ENCODE measurements around the gene CDRT4.

Gene CDRT4

GRCh38 chr17:15399443-15399842, 68.0 kb downstream of the CDRT4 start:
- Histone ChIP-seq H3K4me1 (peaks cover 0 to 14% (median 4%) of the 10 kb centered on the region in 10 experiments; a peak in 7 of 20 replicates), H3K9ac (no peak overlapping the region), H3K4me2 (no peak overlapping the region), H3K9me3 (replicated peaks in 1 of 11) (no peaks in the 10 kb centered on the region), H3K36me3 (no peaks in the 10 kb centered on the region), H4K20me1 (no peaks in the 10 kb centered on the region), H3K27me3 (no peaks in the 10 kb centered on the region), H3K27ac (no peak overlapping the region), H3K4me3 (no peak overlapping the region)
- TF ChIP-seq Cebpa-rat (IDR thresholded peaks at IDR 0.05) = no peak

- Histone ChIP-seq H3K27me3 (no peaks in the 10 kb centered on the region), H4K20me1 (no peaks in the 10 kb centered on the region), H3K9ac (no peak overlapping the region), H3K36me3 (no peaks in the 10 kb centered on the region), H3K4me1 (peaks cover 0 to 14% (median 4%) of the 10 kb centered on the region in 10 experiments; a peak in 7 of 20 replicates), H3K4me2 (peak overlapping the region in 5 of 11 experiments; percentile 7 to 52 (median 37); a peak in 7 of 22 replicates), H3K4me3 (no peak overlapping the region), H3K9me3 (replicated peaks in 1 of 11) (no peaks in the 10 kb centered on the region), H3K27ac (no peak overlapping the region)
- no peak for TF ChIP-seq Cebpa-rat (IDR thresholded peaks at IDR 0.05)
Measured at GRCh38 chr17:15398736-15399331, 68.6 kb downstream of the CDRT4 start.

- TF ChIP-seq Cebpa-rat (IDR thresholded peaks at IDR 0.05) = no peak
- peaks cover 0 to 14% (median 4%) of the 10 kb centered on the region in 10 experiments; a peak in 7 of 20 replicates for H3K4me1 ChIP-seq
- H3K27ac ChIP-seq = no peak overlapping the region
- no peak overlapping the region for H3K4me3 ChIP-seq
- no peak overlapping the region for H3K9ac ChIP-seq
- no peaks in the 10 kb centered on the region for H3K9me3 ChIP-seq (replicated peaks in 1 of 11)
- H3K27me3 ChIP-seq = no peaks in the 10 kb centered on the region
- H3K36me3 ChIP-seq = no peaks in the 10 kb centered on the region
- peak overlapping the region in 5 of 11 experiments; percentile 7 to 52 (median 37); a peak in 8 of 22 replicates for H3K4me2 ChIP-seq
- no peaks in the 10 kb centered on the region for H4K20me1 ChIP-seq
Measured at GRCh38 chr17:15398291-15398690, 69.1 kb downstream of the CDRT4 start.

GRCh38 chr17:15397620-15398019, 69.8 kb downstream of the CDRT4 start:
- Histone ChIP-seq H3K9me3 (replicated peaks in 1 of 11) (no peaks in the 10 kb centered on the region), H3K4me1 (peaks cover 0 to 14% (median 4%) of the 10 kb centered on the region in 10 experiments; a peak in 7 of 20 replicates), H3K27me3 (no peaks in the 10 kb centered on the region), H3K9ac (no peak overlapping the region), H3K4me2 (peak overlapping the region in 2 of 11 experiments; percentile 37 to 52; a peak in 2 of 22 replicates), H3K36me3 (no peaks in the 10 kb centered on the region), H4K20me1 (no peaks in the 10 kb centered on the region), H3K4me3 (no peak overlapping the region), H3K27ac (no peak overlapping the region)
- TF ChIP-seq Cebpa-rat (IDR thresholded peaks at IDR 0.05) = no peak

- no peaks in the 10 kb centered on the region for H3K27me3 ChIP-seq
- H3K4me1 ChIP-seq = peaks cover 0 to 14% (median 4%) of the 10 kb centered on the region in 10 experiments; a peak in 7 of 20 replicates
- H3K27ac ChIP-seq = no peak overlapping the region
- no peak overlapping the region for H3K4me2 ChIP-seq
- no peaks in the 10 kb centered on the region for H4K20me1 ChIP-seq
- no peaks in the 10 kb centered on the region for H3K9me3 ChIP-seq (replicated peaks in 1 of 11)
- no peak overlapping the region for H3K4me3 ChIP-seq
- TF ChIP-seq Cebpa-rat (IDR thresholded peaks at IDR 0.05) = no peak
- no peaks in the 10 kb centered on the region for H3K36me3 ChIP-seq
- H3K9ac ChIP-seq = no peak overlapping the region
Measured at GRCh38 chr17:15395091-15395490, 72.3 kb downstream of the CDRT4 start.

- H3K27ac ChIP-seq = no peak overlapping the region
- H3K9me3 ChIP-seq (replicated peaks in 1 of 11) = peaks cover 0 to 6% (median 0%) of the 10 kb centered on the region in 11 experiments; a peak in 4 of 22 replicates
- TF ChIP-seq Cebpa-rat (IDR thresholded peaks at IDR 0.05) = no peak
- no peak overlapping the region for H3K4me2 ChIP-seq
- no peaks in the 10 kb centered on the region for H4K20me1 ChIP-seq
- H3K4me3 ChIP-seq = no peak overlapping the region
- no peak overlapping the region for H3K9ac ChIP-seq
- H3K4me1 ChIP-seq = peaks cover 0 to 7% (median 3%) of the 10 kb centered on the region in 10 experiments; a peak in 7 of 20 replicates
- no peaks in the 10 kb centered on the region for H3K27me3 ChIP-seq
- no peaks in the 10 kb centered on the region for H3K36me3 ChIP-seq
Measured at GRCh38 chr17:15393414-15393813, 74.0 kb downstream of the CDRT4 start.

- Histone ChIP-seq H3K9me3 (replicated peaks in 1 of 11) (peaks cover 0 to 17% (median 0%) of the 10 kb centered on the region in 11 experiments; a peak in 5 of 22 replicates), H3K4me3 (no peak overlapping the region), H3K4me1 (no peaks in the 10 kb centered on the region), H3K36me3 (no peaks in the 10 kb centered on the region), H3K27me3 (no peaks in the 10 kb centered on the region), H3K4me2 (no peak overlapping the region), H4K20me1 (no peaks in the 10 kb centered on the region), H3K27ac (no peak overlapping the region), H3K9ac (no peak overlapping the region)
- no peak for TF ChIP-seq Cebpa-rat (IDR thresholded peaks at IDR 0.05)
Measured at GRCh38 chr17:15392326-15392741, 75.1 kb downstream of the CDRT4 start.

- H3K36me3 ChIP-seq = no peaks in the 10 kb centered on the region
- H3K4me2 ChIP-seq = no peak overlapping the region
- no peak overlapping the region for H3K4me3 ChIP-seq
- H3K27ac ChIP-seq = no peak overlapping the region
- peaks cover 0 to 30% (median 0%) of the 10 kb centered on the region in 11 experiments; a peak in 5 of 22 replicates for H3K9me3 ChIP-seq (replicated peaks in 1 of 11)
- H4K20me1 ChIP-seq = no peaks in the 10 kb centered on the region
- no peak overlapping the region for H3K9ac ChIP-seq
- peaks cover 0 to 7% (median 2%) of the 10 kb centered on the region in 10 experiments; a peak in 8 of 20 replicates for H3K4me1 ChIP-seq
- no peaks in the 10 kb centered on the region for H3K27me3 ChIP-seq
- no peak for TF ChIP-seq Cebpa-rat (IDR thresholded peaks at IDR 0.05)
Measured at GRCh38 chr17:15388356-15389041, 78.9 kb downstream of the CDRT4 start.

GRCh38 chr17:15386083-15386482, 81.3 kb downstream of the CDRT4 start:
- H3K4me1 ChIP-seq = peaks cover 0 to 7% (median 2%) of the 10 kb centered on the region in 10 experiments; a peak in 8 of 20 replicates
- TF ChIP-seq Cebpa-rat (IDR thresholded peaks at IDR 0.05) = no peak
- H3K27me3 ChIP-seq = no peaks in the 10 kb centered on the region
- H3K4me3 ChIP-seq = no peak overlapping the region
- H3K4me2 ChIP-seq = no peak overlapping the region
- no peak overlapping the region for H3K9ac ChIP-seq
- H3K36me3 ChIP-seq = no peaks in the 10 kb centered on the region
- no peak overlapping the region for H3K27ac ChIP-seq
- peaks cover 0 to 30% (median 0%) of the 10 kb centered on the region in 11 experiments; a peak in 5 of 22 replicates for H3K9me3 ChIP-seq (replicated peaks in 1 of 11)
- no peaks in the 10 kb centered on the region for H4K20me1 ChIP-seq

All from BLaER1 treated with 17β-estradiol and CSF1 and Interleukin-3, amounts not matched to agents 10 nM and 100 nM (cell line).